GM23338 (cell line): Measurements from ENCODE around the gene N4BP2. TPM values are rescaled to one million over a fixed set of nuclear protein-coding genes. Genes with fewer than 3 reads are reported as not detected.

ENCODE experiments used
- ATAC-seq: fragments of 200-7000 bp; cut with Tn5 transposase; 3 replicates; pipeline ENCODE4 v1.9.1; 2020
- DNase-seq: peaks from one replicate; pipeline ENCODE4 v3.0.0-alpha.2; 2015; ENCODE audit warnings: low spot score
- H2AFZ ChIP-seq: fragments of 200-600 bp; sonication (generic); 2 replicates; pipeline ENCODE4 v1.8.0; 2016; ENCODE audit warnings: antibody characterized with exemption, mild to moderate bottlenecking, moderate library complexity
- H3F3A ChIP-seq: fragments of 200-600 bp; sonication (generic); replicated peaks from 2 replicates; pipeline ENCODE4 v1.8.0; 2017; ENCODE audit warnings: antibody characterized with exemption, mixed run types, low read depth
- H3K27ac ChIP-seq: fragments of 200-600 bp; sonication (generic); 2 replicates; pipeline ENCODE4 v1.6.1; 2016; ENCODE audit warnings: low read depth
- H3K27me3 ChIP-seq: fragments of 200-600 bp; sonication (generic); 2 replicates; pipeline ENCODE4 v1.8.0; 2016; ENCODE audit warnings: mild to moderate bottlenecking, mixed run types, moderate library complexity; ENCODE audit not compliant: insufficient read depth
- H3K36me3 ChIP-seq: fragments of 200-600 bp; sonication (generic); 2 replicates; pipeline ENCODE4 v1.8.0; 2016; ENCODE audit warnings: mild to moderate bottlenecking; ENCODE audit not compliant: insufficient read depth
- H3K4me1 ChIP-seq: fragments of 200-600 bp; sonication (generic); 2 replicates; pipeline ENCODE4 v1.8.0; 2016; ENCODE audit warnings: mild to moderate bottlenecking, moderate library complexity; ENCODE audit not compliant: insufficient read depth
- H3K4me2 ChIP-seq: fragments of 200-600 bp; sonication (generic); 2 replicates; pipeline ENCODE4 v1.7.1; 2017; ENCODE audit warnings: mixed run types
- H3K4me3 ChIP-seq: fragments of 200-600 bp; sonication (generic); 2 replicates; pipeline ENCODE4 v1.6.1; 2016; ENCODE audit warnings: mixed run types
- H3K79me2 ChIP-seq: fragments of 200-600 bp; sonication (generic); replicated peaks from 2 replicates; pipeline ENCODE4 v1.8.0; 2017; ENCODE audit warnings: mild to moderate bottlenecking; ENCODE audit not compliant: insufficient read depth
- H3K9me2 ChIP-seq: fragments of 200-600 bp; sonication (generic); 2 replicates; pipeline ENCODE4 v1.8.0; 2017; ENCODE audit not compliant: insufficient read depth
- H4K20me1 ChIP-seq: fragments of 200-600 bp; sonication (generic); replicated peaks from 2 replicates; pipeline ENCODE4 v1.8.0; 2017; ENCODE audit warnings: mild to moderate bottlenecking; ENCODE audit not compliant: insufficient read depth
- H3K27ac Mint-ChIP-seq: 2 replicates; pipeline ENCODE4 v1.8.0; 2020; ENCODE audit warnings: inconsistent platforms, mild to moderate bottlenecking, moderate library complexity, mixed read lengths
- H3K27me3 Mint-ChIP-seq: 3 replicates; pipeline ENCODE4 v1.8.0; 2022; ENCODE audit warnings: low read depth, mild to moderate bottlenecking, moderate library complexity, mixed read lengths, inconsistent platforms; ENCODE audit not compliant: insufficient read depth, poor library complexity
- H3K36me3 Mint-ChIP-seq: 3 replicates; pipeline ENCODE4 v1.8.0; 2021; ENCODE audit warnings: low read depth, mild to moderate bottlenecking, inconsistent platforms, moderate library complexity, mixed read lengths
- H3K4me1 Mint-ChIP-seq: 3 replicates; pipeline ENCODE4 v1.8.0; 2020; ENCODE audit warnings: mild to moderate bottlenecking, inconsistent platforms, mixed read lengths
- H3K4me3 Mint-ChIP-seq: 3 replicates; pipeline ENCODE4 v1.8.0; 2021; ENCODE audit warnings: moderate library complexity, mild to moderate bottlenecking, inconsistent platforms, mixed read lengths
- H3K9me3 Mint-ChIP-seq: 3 replicates; pipeline ENCODE4 v1.8.0; 2020; ENCODE audit warnings: moderate library complexity, mild to moderate bottlenecking, inconsistent platforms, mixed read lengths
- CREB1 ChIP-seq: fragments of 250-450 bp; sonication (Bioruptor Pico); IDR thresholded peaks from 2 replicates; pipeline ENCODE4 v1.5.0; 2020; ENCODE audit warnings: low read depth, mild to moderate bottlenecking, moderate library complexity
- EZH2 ChIP-seq: fragments of 200-600 bp; sonication (generic); IDR thresholded peaks from one replicate; pipeline ENCODE4 v1.8.0; 2017; ENCODE audit warnings: antibody characterized with exemption, mild to moderate bottlenecking, low read depth; ENCODE audit not compliant: unreplicated experiment
- EZH2phosphoT487 ChIP-seq: fragments of 200-600 bp; sonication (generic); IDR thresholded peaks from one replicate; pipeline ENCODE4 v1.8.1; 2018; ENCODE audit warnings: antibody characterized with exemption; ENCODE audit not compliant: unreplicated experiment
- JUNB ChIP-seq: IDR thresholded peaks from one replicate; pipeline ENCODE4 v1.6.1; 2016; ENCODE audit warnings: antibody characterized with exemption; ENCODE audit not compliant: unreplicated experiment
- NANOG ChIP-seq: IDR thresholded peaks from 2 replicates; pipeline ENCODE4 v1.6.1; 2016; ENCODE audit warnings: antibody characterized with exemption, borderline replicate concordance
- POLR2AphosphoS5 ChIP-seq: IDR thresholded peaks from 2 replicates; pipeline ENCODE4 v1.6.1; 2016; ENCODE audit warnings: antibody characterized with exemption, low read depth
- STAT1 ChIP-seq: IDR thresholded peaks from one replicate; pipeline ENCODE4 v1.6.1; 2016; ENCODE audit warnings: antibody characterized with exemption; ENCODE audit not compliant: unreplicated experiment
- ZNF114 ChIP-seq: fragments of 250-450 bp; sonication (Bioruptor Pico); IDR thresholded peaks from 2 replicates; pipeline ENCODE4 v1.5.0; 2020; ENCODE audit warnings: mild to moderate bottlenecking, moderate library complexity
- ZNF331 ChIP-seq: fragments of 250-450 bp; sonication (Bioruptor Pico); IDR thresholded peaks from 2 replicates; pipeline ENCODE4 v1.5.0; 2020; ENCODE audit warnings: low read depth, mild to moderate bottlenecking, moderate library complexity
- polyA plus RNA-seq: library from polyadenylated mRNA; unstranded; fragments of >200 nt; fragmentation: Nextera tagmentation; extraction: Ambion mirVana; gene quantifications from 2 replicates; pipeline ENCODE4 v1.2.1, GENCODE V29; 2016
- total RNA-seq: library from RNA; depleted of rRNA; stranded (reverse); fragments of >200 nt; shearing (Covaris generic); gene quantifications from 2 replicates; pipeline ENCODE4 v1.2.3, GENCODE V29; 2014
- TF ChIP-seq, protein P1 (sequence below): fragments of 250-450 bp; sonication (Bioruptor Pico); IDR thresholded peaks from 2 replicates; pipeline ENCODE4 v1.5.0; 2020; ENCODE audit warnings: mild to moderate bottlenecking, moderate library complexity
- TF ChIP-seq, protein P2 (sequence below): IDR thresholded peaks from 2 replicates; pipeline ENCODE4 v1.6.1; 2016; ENCODE audit warnings: antibody characterized with exemption
- TF ChIP-seq, protein P3 (sequence below), 2 experiments: fragments of 200-600 bp in 1 of 2; sonication (generic) in 1 of 2; conservative IDR thresholded peaks; 2 replicates each; pipeline versions ENCODE4 v1.5.1 to v1.6.1; 2016 to 2017; ENCODE audit warnings: antibody characterized with exemption in 2 of 2, low read depth in 2 of 2, mild to moderate bottlenecking in 2 of 2, moderate library complexity in 1 of 2
- TF ChIP-seq, protein P4 (sequence below): IDR thresholded peaks from one replicate; pipeline ENCODE4 v1.6.1; 2018; ENCODE audit warnings: antibody characterized with exemption; ENCODE audit not compliant: unreplicated experiment

Gene N4BP2
- total and polyA plus RNA-seq, 2 experiments from 2014 or later, result 25.6 to 46.3 TPM

DNA sequence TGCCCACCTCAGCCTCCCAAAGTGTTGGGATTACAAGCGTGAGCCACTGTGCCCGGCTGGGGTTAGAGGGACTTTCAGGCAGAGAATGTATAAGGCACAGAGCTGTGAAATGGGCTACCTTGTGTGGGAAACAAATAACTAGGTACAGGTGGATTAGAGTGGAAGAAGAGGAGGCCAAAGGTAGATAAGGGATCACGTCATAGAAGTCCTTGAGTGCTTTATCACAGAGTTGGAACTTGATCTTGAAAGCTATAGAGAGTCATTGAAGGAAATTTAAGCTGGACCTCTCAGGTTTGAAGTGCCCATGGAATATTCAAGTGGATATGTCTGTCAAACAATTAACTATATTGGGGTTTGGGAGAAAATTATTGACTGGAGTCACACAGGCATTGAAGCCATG, 8.4 kb downstream of the N4BP2 start:
- Histone ChIP-seq H2AFZ (no peak overlapping the region), H3K36me3 (peaks cover 10% of the 10 kb centered on the region; the same call in 1 of the 2 replicates), H3F3A (no peaks in the 10 kb centered on the region), H3K4me3 (no peak overlapping the region), H3K4me2 (no peak overlapping the region), H3K27me3 (no peaks in the 10 kb centered on the region), H3K79me2 (peaks cover 100% of the 10 kb centered on the region), H3K9me2 (no peaks in the 10 kb centered on the region), H3K27ac (no peak overlapping the region), H3K4me1 (no peaks in the 10 kb centered on the region), H4K20me1 (peaks cover 19% of the 10 kb centered on the region)
- H3K27me3 Mint-ChIP-seq, result no peaks in the 10 kb centered on the region
- no peak overlapping the region for H3K27ac Mint-ChIP-seq
- no peaks in the 10 kb centered on the region; the same call in 2 of the 3 replicates for H3K4me1 Mint-ChIP-seq
- H3K4me3 Mint-ChIP-seq, result no peak overlapping the region
- peaks cover 34% of the 10 kb centered on the region; the same call in 2 of the 3 replicates for H3K36me3 Mint-ChIP-seq
- no peaks in the 10 kb centered on the region for H3K9me3 Mint-ChIP-seq
- no peak for TF ChIP-seq EZH2
- TF ChIP-seq CREB1 (CRISPR knock-in tag), result no peak
- TF ChIP-seq ZNF114 (CRISPR knock-in tag), result no peak
- TF ChIP-seq, protein P1, sequence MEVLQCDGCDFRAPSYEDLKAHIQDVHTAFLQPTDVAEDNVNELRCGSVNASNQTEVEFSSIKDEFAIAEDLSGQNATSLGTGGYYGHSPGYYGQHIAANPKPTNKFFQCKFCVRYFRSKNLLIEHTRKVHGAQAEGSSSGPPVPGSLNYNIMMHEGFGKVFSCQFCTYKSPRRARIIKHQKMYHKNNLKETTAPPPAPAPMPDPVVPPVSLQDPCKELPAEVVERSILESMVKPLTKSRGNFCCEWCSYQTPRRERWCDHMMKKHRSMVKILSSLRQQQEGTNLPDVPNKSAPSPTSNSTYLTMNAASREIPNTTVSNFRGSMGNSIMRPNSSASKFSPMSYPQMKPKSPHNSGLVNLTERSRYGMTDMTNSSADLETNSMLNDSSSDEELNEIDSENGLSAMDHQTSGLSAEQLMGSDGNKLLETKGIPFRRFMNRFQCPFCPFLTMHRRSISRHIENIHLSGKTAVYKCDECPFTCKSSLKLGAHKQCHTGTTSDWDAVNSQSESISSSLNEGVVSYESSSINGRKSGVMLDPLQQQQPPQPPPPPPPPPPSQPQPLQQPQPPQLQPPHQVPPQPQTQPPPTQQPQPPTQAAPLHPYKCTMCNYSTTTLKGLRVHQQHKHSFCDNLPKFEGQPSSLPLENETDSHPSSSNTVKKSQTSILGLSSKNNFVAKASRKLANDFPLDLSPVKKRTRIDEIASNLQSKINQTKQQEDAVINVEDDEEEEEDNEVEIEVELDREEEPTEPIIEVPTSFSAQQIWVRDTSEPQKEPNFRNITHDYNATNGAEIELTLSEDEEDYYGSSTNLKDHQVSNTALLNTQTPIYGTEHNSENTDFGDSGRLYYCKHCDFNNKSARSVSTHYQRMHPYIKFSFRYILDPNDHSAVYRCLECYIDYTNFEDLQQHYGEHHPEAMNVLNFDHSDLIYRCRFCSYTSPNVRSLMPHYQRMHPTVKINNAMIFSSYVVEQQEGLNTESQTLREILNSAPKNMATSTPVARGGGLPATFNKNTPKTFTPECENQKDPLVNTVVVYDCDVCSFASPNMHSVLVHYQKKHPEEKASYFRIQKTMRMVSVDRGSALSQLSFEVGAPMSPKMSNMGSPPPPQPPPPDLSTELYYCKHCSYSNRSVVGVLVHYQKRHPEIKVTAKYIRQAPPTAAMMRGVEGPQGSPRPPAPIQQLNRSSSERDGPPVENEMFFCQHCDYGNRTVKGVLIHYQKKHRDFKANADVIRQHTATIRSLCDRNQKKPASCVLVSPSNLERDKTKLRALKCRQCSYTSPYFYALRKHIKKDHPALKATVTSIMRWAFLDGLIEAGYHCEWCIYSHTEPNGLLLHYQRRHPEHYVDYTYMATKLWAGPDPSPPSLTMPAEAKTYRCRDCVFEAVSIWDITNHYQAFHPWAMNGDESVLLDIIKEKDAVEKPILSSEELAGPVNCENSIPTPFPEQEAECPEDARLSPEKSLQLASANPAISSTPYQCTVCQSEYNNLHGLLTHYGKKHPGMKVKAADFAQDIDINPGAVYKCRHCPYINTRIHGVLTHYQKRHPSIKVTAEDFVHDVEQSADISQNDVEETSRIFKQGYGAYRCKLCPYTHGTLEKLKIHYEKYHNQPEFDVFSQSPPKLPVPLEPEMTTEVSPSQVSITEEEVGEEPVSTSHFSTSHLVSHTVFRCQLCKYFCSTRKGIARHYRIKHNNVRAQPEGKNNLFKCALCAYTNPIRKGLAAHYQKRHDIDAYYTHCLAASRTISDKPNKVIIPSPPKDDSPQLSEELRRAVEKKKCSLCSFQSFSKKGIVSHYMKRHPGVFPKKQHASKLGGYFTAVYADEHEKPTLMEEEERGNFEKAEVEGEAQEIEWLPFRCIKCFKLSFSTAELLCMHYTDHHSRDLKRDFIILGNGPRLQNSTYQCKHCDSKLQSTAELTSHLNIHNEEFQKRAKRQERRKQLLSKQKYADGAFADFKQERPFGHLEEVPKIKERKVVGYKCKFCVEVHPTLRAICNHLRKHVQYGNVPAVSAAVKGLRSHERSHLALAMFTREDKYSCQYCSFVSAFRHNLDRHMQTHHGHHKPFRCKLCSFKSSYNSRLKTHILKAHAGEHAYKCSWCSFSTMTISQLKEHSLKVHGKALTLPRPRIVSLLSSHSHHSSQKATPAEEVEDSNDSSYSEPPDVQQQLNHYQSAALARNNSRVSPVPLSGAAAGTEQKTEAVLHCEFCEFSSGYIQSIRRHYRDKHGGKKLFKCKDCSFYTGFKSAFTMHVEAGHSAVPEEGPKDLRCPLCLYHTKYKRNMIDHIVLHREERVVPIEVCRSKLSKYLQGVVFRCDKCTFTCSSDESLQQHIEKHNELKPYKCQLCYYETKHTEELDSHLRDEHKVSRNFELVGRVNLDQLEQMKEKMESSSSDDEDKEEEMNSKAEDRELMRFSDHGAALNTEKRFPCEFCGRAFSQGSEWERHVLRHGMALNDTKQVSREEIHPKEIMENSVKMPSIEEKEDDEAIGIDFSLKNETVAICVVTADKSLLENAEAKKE (CRISPR knock-in tag), result no peak
- TF ChIP-seq ZNF331, result no peak
- no peak for TF ChIP-seq STAT1
- TF ChIP-seq, protein P2, sequence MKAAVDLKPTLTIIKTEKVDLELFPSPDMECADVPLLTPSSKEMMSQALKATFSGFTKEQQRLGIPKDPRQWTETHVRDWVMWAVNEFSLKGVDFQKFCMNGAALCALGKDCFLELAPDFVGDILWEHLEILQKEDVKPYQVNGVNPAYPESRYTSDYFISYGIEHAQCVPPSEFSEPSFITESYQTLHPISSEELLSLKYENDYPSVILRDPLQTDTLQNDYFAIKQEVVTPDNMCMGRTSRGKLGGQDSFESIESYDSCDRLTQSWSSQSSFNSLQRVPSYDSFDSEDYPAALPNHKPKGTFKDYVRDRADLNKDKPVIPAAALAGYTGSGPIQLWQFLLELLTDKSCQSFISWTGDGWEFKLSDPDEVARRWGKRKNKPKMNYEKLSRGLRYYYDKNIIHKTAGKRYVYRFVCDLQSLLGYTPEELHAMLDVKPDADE, result no peak
- TF ChIP-seq, protein P3, sequence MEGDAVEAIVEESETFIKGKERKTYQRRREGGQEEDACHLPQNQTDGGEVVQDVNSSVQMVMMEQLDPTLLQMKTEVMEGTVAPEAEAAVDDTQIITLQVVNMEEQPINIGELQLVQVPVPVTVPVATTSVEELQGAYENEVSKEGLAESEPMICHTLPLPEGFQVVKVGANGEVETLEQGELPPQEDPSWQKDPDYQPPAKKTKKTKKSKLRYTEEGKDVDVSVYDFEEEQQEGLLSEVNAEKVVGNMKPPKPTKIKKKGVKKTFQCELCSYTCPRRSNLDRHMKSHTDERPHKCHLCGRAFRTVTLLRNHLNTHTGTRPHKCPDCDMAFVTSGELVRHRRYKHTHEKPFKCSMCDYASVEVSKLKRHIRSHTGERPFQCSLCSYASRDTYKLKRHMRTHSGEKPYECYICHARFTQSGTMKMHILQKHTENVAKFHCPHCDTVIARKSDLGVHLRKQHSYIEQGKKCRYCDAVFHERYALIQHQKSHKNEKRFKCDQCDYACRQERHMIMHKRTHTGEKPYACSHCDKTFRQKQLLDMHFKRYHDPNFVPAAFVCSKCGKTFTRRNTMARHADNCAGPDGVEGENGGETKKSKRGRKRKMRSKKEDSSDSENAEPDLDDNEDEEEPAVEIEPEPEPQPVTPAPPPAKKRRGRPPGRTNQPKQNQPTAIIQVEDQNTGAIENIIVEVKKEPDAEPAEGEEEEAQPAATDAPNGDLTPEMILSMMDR (conservative IDR thresholded peaks at IDR 0.05; ENCODE audit: low read depth in 2 of 2), result no peak
- no peak for TF ChIP-seq JUNB
- TF ChIP-seq, protein P4, sequence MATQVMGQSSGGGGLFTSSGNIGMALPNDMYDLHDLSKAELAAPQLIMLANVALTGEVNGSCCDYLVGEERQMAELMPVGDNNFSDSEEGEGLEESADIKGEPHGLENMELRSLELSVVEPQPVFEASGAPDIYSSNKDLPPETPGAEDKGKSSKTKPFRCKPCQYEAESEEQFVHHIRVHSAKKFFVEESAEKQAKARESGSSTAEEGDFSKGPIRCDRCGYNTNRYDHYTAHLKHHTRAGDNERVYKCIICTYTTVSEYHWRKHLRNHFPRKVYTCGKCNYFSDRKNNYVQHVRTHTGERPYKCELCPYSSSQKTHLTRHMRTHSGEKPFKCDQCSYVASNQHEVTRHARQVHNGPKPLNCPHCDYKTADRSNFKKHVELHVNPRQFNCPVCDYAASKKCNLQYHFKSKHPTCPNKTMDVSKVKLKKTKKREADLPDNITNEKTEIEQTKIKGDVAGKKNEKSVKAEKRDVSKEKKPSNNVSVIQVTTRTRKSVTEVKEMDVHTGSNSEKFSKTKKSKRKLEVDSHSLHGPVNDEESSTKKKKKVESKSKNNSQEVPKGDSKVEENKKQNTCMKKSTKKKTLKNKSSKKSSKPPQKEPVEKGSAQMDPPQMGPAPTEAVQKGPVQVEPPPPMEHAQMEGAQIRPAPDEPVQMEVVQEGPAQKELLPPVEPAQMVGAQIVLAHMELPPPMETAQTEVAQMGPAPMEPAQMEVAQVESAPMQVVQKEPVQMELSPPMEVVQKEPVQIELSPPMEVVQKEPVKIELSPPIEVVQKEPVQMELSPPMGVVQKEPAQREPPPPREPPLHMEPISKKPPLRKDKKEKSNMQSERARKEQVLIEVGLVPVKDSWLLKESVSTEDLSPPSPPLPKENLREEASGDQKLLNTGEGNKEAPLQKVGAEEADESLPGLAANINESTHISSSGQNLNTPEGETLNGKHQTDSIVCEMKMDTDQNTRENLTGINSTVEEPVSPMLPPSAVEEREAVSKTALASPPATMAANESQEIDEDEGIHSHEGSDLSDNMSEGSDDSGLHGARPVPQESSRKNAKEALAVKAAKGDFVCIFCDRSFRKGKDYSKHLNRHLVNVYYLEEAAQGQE, result no peak
- TF ChIP-seq EZH2phosphoT487, result no peak
- TF ChIP-seq POLR2AphosphoS5, result no peak
- TF ChIP-seq NANOG, result no peak
- ATAC-seq (no peak), DNase-seq (no peak)
